Osteocyte (in vitro differentiated cells): Measurements from ENCODE around the gene TXNDC17. TPM values are rescaled to one million over a fixed set of nuclear protein-coding genes. Genes with fewer than 3 reads are reported as not detected.

Source experiments
- DNase-seq: peaks from one replicate; pipeline ENCODE4 v3.0.0; 2021; ENCODE audit warnings: mixed read lengths; ENCODE audit not compliant: unreplicated experiment; ENCODE audit errors: extremely low spot score
- H3K27ac Mint-ChIP-seq: one replicate; pipeline ENCODE4 v1.8.0; 2021; ENCODE audit warnings: mild to moderate bottlenecking, mixed read lengths; ENCODE audit not compliant: unreplicated experiment
- H3K27me3 Mint-ChIP-seq: one replicate; pipeline ENCODE4 v1.8.0; 2021; ENCODE audit warnings: mixed read lengths; ENCODE audit not compliant: unreplicated experiment
- H3K36me3 Mint-ChIP-seq: one replicate; pipeline ENCODE4 v1.8.0; 2021; ENCODE audit warnings: mixed read lengths; ENCODE audit not compliant: unreplicated experiment
- H3K4me1 Mint-ChIP-seq: one replicate; pipeline ENCODE4 v1.8.0; 2021; ENCODE audit warnings: mixed read lengths; ENCODE audit not compliant: unreplicated experiment
- H3K4me3 Mint-ChIP-seq: one replicate; pipeline ENCODE4 v1.8.0; 2021; ENCODE audit warnings: mild to moderate bottlenecking, moderate library complexity, mixed read lengths; ENCODE audit not compliant: unreplicated experiment
- H3K9me3 Mint-ChIP-seq: one replicate; pipeline ENCODE4 v1.8.0; 2021; ENCODE audit warnings: mixed read lengths; ENCODE audit not compliant: unreplicated experiment
- total RNA-seq: library from RNA; stranded (reverse); gene quantifications from 2 replicates; pipeline ENCODE4 v1.2.1, GENCODE V29; 2021
- TF ChIP-seq, protein P1 (sequence below): fragments of 200-600 bp; sonication (generic); IDR thresholded peaks from 2 replicates; pipeline ENCODE4 v1.5.0; 2021; ENCODE audit warnings: antibody characterized with exemption, mild to moderate bottlenecking, moderate library complexity

The TXNDC17 gene
- total RNA-seq, 1 donor from 2014 or later, result 53.5 TPM

DNA sequence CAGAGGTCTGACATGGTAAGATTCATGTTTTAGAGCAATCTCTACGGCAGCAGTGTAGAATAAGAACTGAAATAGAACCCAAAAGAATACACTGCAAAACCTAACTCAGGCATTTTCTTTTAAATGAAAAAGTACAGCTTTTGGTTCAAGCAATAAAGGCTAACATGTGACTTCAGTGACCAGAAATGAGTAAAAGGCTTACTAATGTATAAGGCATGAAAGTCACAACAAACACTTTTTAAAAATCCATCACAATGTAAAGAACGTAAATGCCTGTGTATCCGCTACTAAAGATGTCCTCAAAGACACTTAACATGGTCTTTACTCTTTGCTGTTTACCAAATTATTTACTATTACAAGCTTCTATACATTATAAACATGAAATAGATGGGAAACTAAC lies 16.9 kb upstream of the TXNDC17 start:
- Mint-ChIP-seq H3K4me3 (no peak overlapping the region), H3K27me3 (no peaks in the 10 kb centered on the region), H3K9me3 (no peaks in the 10 kb centered on the region), H3K4me1 (peaks cover 5% of the 10 kb centered on the region), H3K36me3 (peaks cover 39% of the 10 kb centered on the region), H3K27ac (no peak overlapping the region)
- DNase-seq, result no peak
- TF ChIP-seq, protein P1, sequence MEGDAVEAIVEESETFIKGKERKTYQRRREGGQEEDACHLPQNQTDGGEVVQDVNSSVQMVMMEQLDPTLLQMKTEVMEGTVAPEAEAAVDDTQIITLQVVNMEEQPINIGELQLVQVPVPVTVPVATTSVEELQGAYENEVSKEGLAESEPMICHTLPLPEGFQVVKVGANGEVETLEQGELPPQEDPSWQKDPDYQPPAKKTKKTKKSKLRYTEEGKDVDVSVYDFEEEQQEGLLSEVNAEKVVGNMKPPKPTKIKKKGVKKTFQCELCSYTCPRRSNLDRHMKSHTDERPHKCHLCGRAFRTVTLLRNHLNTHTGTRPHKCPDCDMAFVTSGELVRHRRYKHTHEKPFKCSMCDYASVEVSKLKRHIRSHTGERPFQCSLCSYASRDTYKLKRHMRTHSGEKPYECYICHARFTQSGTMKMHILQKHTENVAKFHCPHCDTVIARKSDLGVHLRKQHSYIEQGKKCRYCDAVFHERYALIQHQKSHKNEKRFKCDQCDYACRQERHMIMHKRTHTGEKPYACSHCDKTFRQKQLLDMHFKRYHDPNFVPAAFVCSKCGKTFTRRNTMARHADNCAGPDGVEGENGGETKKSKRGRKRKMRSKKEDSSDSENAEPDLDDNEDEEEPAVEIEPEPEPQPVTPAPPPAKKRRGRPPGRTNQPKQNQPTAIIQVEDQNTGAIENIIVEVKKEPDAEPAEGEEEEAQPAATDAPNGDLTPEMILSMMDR, result no peak

DNA sequence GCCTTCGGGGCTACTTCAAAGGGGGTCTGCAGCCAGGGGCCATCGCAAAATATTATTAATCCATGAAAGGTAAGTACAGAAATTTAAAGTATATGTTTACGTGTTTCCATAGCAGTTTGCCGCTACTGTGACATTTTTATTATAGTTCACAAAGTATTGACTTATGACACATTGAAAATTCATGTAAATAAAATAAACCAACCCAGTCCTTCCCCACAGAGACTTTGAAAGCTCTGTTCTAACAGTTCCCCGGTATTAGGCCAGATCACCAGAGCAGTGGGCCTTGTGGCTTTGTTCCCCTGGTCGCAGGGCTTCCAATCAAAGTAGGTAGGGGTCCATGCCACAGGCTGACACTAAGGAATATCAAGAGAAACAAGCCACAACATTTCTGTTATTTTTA lies 14.2 kb upstream of the TXNDC17 start:
- H3K27me3 Mint-ChIP-seq, result no peaks in the 10 kb centered on the region
- no peak overlapping the region for H3K4me3 Mint-ChIP-seq
- H3K9me3 Mint-ChIP-seq, result no peaks in the 10 kb centered on the region
- H3K36me3 Mint-ChIP-seq, result peaks cover 51% of the 10 kb centered on the region
- TF ChIP-seq, protein P1, result no peak
- H3K27ac Mint-ChIP-seq, result no peak overlapping the region
- H3K4me1 Mint-ChIP-seq, result peaks cover 5% of the 10 kb centered on the region
- DNase-seq, result no peak

DNA sequence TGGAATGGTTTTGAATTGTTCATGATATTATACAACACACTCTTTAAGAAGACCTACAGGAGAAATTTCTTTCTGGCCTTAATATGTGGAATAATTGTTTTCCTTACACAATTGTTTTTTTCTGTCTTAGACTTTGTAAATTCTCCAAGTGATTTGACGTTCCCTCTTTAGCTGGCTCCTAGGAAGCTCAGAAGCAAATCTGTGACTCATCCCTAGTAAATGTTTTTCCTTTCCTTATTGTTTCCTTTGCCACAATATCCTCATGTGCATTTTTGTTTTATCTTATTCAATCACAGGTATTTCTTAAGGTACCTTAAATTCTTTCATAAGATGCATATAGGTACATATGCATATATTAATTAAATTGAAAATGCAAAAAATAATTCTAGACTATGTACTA lies 13.8 kb upstream of the TXNDC17 start:
- H3K9me3 Mint-ChIP-seq, result no peaks in the 10 kb centered on the region
- peaks cover 51% of the 10 kb centered on the region for H3K36me3 Mint-ChIP-seq
- DNase-seq, result no peak

GRCh38 chr17:6630390-6630789 lies 10.5 kb upstream of the TXNDC17 start:
- Mint-ChIP-seq H3K27me3 (no peaks in the 10 kb centered on the region), H3K4me1 (peaks cover 5% of the 10 kb centered on the region), H3K27ac (no peak overlapping the region), H3K36me3 (peaks cover 67% of the 10 kb centered on the region), H3K4me3 (no peak overlapping the region), H3K9me3 (peaks cover 5% of the 10 kb centered on the region)
- TF ChIP-seq, protein P1, result no peak
- no peak for DNase-seq

More for the DNA sequence above, 13.8 kb upstream of the TXNDC17 start:
- Mint-ChIP-seq H3K27me3 (no peaks in the 10 kb centered on the region), H3K27ac (no peak overlapping the region), H3K4me1 (peaks cover 5% of the 10 kb centered on the region), H3K4me3 (no peak overlapping the region)
- TF ChIP-seq, protein P1, result no peak

- Mint-ChIP-seq H3K27me3 (no peaks in the 10 kb centered on the region), H3K9me3 (peaks cover 5% of the 10 kb centered on the region), H3K4me1 (peaks cover under 1% of the 10 kb centered on the region), H3K27ac (no peak overlapping the region), H3K4me3 (no peak overlapping the region), H3K36me3 (peaks cover 55% of the 10 kb centered on the region)
- DNase-seq, result no peak
- TF ChIP-seq, protein P1, result no peak
Measured at GRCh38 chr17:6632530-6632929, 8.3 kb upstream of the TXNDC17 start.
